Activated T-cell treated with anti-CD3 and anti-CD28 coated beads, Interleukin-2, amount 50 U/mL, for 4 hours (primary cell): ENCODE measurements around the gene CD47. TPM values are rescaled to one million over a fixed set of nuclear protein-coding genes. Genes with fewer than 3 reads are reported as not detected.

ENCODE experiments used
- ATAC-seq, 2 donors: fragments of 200-7000 bp; cut with Tn5 transposase; one replicate each; pipeline ENCODE4 v1.10.0; 2021
- DNase-seq: peaks from one replicate; pipeline ENCODE4 v3.0.0-alpha.2; 2020
- H3K27me3 Mint-ChIP-seq: one replicate; pipeline ENCODE4 v1.8.0; 2021; ENCODE audit warnings: low read depth, mixed read lengths
- H3K36me3 Mint-ChIP-seq: one replicate; pipeline ENCODE4 v1.8.0; 2022; ENCODE audit warnings: mixed read lengths; ENCODE audit not compliant: insufficient read depth
- H3K4me1 Mint-ChIP-seq: one replicate; pipeline ENCODE4 v1.8.0; 2021; ENCODE audit warnings: low read depth, mixed read lengths
- H3K4me3 Mint-ChIP-seq: one replicate; pipeline ENCODE4 v1.8.0; 2021; ENCODE audit warnings: mild to moderate bottlenecking, moderate library complexity, mixed read lengths
- H3K9me3 Mint-ChIP-seq: one replicate; pipeline ENCODE4 v1.8.0; 2021; ENCODE audit warnings: mixed read lengths
- total RNA-seq, 3 donors: library from RNA; stranded (reverse); gene quantifications; one replicate each; pipeline ENCODE4 v1.2.1, GENCODE V29; 2021

CD47 gene
- 100 to 1,000 TPM; 112 to 126 (median 115) TPM for total RNA-seq

DNA sequence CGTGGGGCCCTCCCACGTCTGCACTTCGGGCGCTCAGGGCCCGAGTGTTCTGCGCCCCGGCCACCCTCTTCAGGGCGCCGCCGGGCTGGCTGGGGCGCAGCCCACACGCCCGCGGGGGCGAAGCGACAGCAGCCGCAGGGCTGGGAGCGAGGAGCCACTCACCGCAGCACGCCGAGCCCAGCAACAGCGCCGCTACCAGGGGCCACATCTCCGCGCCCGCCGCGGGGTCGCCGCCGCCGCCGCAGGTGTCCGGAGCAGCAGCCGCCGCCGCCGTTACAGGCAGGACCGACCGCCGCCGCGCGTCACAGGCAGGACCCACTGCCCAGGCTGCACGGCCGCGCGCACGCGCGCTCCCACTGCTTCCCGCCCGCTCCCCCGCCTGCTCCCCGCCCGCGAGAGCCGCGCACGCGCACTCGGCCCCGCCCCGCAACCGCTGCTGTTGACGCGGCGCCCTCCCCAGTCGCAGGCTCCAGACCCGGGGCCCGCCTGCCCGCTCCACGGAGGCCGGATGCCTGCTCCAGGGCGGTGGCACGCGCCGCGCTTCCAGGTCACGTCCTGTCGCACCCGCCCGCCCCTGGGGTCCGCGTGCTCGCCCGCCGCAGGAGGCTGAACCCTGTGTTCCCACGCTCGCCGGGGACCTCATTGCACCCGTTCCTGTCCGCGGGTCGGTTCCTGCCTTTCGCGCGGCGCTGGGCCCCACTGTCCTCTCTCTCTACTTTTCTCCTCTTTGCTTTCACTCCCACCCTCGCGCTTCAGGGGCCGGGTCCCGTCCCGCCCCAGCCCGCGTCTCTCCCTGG, at the start of gene CD47:
Gene CD47, minus strand, starts transcription at position 331 of the 797 bp plus-strand sequence. Its CDS starts 123 bp downstream, at position 208.
- Mint-ChIP-seq H3K4me3 (peak within 1 kb of the TSS; percentile 90), H3K36me3 (no peaks in the 10 kb centered on the region), H3K9me3 (peaks cover 3% of the 10 kb centered on the region), H3K4me1 (peaks cover 29% of the 10 kb centered on the region), H3K27me3 (no peaks in the 10 kb centered on the region)
- DNase-seq: peak; percentile 97
- peak; percentile 70 to 71 for ATAC-seq

DNA sequence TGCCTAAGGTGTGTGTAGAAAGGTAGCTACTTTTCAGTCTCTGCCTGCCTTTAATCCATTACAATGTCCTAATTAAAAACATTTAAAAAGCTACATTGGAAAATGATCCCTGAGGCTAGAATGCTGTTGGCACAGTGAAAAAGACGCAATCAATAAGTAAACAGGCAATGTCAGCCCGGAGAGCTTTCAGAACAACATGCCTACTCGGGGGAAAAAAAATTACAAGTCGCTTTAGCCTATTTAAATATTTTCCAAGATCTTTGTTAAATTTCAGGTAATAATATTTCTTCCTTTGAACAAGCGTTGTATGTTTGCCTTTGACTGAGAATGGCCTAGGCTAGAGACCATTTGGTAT, 46.6 kb upstream of the CD47 start:
- Mint-ChIP-seq H3K9me3 (no peaks in the 10 kb centered on the region), H3K27me3 (no peaks in the 10 kb centered on the region), H3K36me3 (peaks cover 61% of the 10 kb centered on the region), H3K4me1 (peaks cover 60% of the 10 kb centered on the region), H3K4me3 (no peak overlapping the region)
- no peak for DNase-seq
- no peak for ATAC-seq

DNA sequence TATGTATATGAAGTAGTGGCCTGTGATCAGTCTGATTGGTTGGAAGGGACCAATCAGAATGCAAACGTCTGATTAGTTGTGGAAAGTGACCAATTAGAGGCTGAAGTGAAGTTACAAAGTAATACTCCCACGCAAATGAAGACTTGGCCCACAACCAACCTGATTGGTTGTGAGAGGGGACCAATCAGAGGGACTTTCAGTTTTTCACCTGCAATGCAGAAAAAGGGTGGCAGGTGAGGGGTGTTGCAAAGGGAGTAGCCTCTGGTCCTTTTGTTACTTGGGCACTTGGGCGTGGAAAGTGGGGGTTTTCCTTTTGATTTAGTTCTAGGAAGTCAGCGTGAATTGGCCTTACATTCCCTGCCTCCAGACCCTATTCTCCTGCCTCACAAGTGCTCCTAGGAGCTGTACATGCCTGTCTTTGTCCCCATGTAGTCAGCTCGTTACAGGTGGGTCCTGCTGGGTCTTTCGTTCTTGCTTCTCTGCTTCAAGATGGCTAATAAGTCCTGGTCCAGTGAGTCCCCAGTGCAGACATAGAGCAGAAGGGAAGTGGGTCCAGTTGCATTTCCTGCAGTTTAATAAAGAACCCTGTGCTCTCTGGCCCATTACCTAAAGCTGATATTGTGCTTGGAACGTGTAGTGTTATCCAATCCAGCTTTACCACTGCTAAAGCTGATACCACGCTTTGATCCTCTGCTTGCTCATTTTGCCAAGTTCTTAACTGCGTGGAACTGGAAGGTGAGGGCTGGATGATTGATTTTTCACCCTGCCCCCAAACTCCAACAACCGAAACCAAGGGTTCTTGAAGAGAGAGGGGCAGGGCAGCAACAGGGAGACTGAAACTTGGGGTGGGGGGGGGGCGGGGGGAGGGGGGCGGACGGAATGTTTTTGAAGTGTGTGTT, 46.0 kb upstream of the CD47 start:
- no peaks in the 10 kb centered on the region for H3K9me3 Mint-ChIP-seq
- no peak overlapping the region for H3K4me3 Mint-ChIP-seq
- ATAC-seq (no peak), DNase-seq (no peak)
- H3K36me3 Mint-ChIP-seq: peaks cover 67% of the 10 kb centered on the region
- H3K4me1 Mint-ChIP-seq: peaks cover 64% of the 10 kb centered on the region
- H3K27me3 Mint-ChIP-seq: no peaks in the 10 kb centered on the region

DNA sequence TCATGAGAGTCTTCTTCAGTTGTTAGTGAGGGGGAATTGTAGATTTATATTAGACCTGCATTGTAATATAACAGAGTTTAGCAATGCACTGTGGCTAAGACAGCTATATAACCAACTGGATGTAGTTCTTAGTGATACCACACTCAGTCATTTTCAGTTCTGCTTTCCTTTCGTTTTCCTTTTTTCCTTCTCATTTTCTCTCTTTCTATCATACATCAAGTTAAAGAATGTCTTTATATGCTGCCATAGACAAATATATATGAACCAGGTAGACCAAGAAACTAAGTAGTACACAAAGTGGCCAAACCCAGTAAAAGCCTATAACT, 43.7 kb upstream of the CD47 start:
- Mint-ChIP-seq H3K4me3 (peak overlapping the region; percentile 57), H3K4me1 (peaks cover 83% of the 10 kb centered on the region), H3K27me3 (no peaks in the 10 kb centered on the region), H3K9me3 (no peaks in the 10 kb centered on the region), H3K36me3 (peaks cover 71% of the 10 kb centered on the region)
- ATAC-seq: peak; percentile 11 to 32
- no peak for DNase-seq

DNA sequence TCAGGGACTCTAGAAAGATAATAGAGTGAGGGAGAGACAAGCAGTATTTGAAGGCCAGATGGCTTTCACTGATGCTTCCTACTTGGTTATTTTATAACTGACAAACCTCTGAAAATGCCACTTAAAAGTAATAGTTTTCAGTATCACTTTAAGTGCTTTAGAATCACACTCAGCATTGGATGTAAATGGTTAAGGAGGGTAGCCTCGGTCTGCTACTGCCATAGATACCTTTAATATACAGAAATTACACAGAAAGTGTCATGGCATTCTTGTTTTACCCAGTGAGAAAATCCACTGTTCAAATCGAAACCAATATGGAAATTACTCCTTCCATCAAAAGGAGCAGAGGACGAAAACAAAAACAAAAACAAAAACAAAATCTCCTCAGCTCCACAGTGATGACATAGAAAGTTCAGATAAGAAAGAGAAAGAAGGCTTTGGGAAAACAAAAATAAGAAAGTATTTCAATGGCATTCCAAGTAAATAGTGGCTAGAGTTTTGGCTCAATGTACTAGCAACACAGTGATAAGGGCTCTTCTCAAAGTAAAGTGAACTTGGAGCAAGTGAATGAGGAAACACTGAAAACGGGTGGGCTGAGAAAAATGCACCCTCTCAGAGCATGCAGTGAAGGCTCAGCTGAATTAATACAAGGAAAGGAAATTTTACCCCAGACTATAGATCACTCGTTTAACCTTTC, 43.2 kb upstream of the CD47 start:
- H3K4me1 Mint-ChIP-seq: peaks cover 87% of the 10 kb centered on the region
- H3K4me3 Mint-ChIP-seq: peak overlapping the region; percentile 57
- no peaks in the 10 kb centered on the region for H3K27me3 Mint-ChIP-seq
- DNase-seq (no peak), ATAC-seq (peak; percentile 19 to 25)
- H3K36me3 Mint-ChIP-seq: peaks cover 73% of the 10 kb centered on the region
- H3K9me3 Mint-ChIP-seq: no peaks in the 10 kb centered on the region

DNA sequence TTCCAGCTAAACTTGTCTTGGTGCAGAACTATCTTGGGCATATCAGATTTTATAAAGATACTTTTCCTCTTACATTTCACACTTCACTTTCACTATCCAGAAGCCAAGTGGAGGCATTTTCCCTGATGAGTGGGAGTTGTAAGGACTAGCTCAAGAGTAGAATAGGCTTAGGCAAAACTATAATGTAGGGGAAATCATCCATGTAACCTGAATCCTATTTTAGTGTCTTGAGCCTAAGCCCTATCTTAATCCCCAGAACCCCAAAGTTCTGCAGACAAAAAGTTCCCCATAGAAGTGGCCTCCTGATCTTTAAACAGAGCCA, 42.2 kb upstream of the CD47 start:
- peak overlapping the region; percentile 67 for H3K4me3 Mint-ChIP-seq
- H3K36me3 Mint-ChIP-seq: peaks cover 78% of the 10 kb centered on the region
- H3K9me3 Mint-ChIP-seq: peaks cover 7% of the 10 kb centered on the region
- H3K27me3 Mint-ChIP-seq: no peaks in the 10 kb centered on the region
- no peak for DNase-seq
- H3K4me1 Mint-ChIP-seq: peaks cover 97% of the 10 kb centered on the region
- no peak for ATAC-seq

DNA sequence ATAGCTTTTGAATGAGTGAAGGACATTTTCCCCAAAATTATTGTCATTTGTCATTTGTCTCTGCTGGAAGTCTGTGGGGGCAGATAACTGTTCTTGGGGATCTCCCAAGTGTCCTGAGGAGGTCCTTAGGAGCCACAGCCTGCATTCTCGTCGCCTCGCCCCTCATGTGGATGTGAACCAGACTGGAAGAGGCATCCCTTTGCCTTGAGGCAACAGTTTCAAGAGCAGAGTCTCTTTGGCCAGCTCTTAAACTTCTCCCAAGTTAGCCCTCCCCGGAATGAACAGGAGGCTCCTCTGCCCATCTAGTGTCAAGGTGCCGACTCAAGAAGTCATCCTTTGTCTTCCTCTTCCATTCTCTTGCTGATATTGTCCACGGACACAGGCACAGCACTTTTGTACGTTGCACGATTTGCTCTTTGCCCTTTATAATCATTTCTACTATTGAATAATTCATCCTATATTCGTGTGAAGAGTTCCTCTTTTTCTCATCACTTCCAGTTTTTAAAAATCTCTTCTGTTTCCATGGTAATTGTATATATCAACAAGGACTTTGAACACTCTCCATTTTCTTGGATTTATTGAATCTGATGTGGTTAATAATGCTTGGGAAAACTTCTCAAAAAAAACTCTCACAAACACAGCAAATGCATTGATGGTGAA, 40.8 kb upstream of the CD47 start:
- peak in 1 of 2 donors; percentile 4 for ATAC-seq
- H3K4me3 Mint-ChIP-seq: peak overlapping the region; percentile 67
- peaks cover 11% of the 10 kb centered on the region for H3K9me3 Mint-ChIP-seq
- H3K27me3 Mint-ChIP-seq: no peaks in the 10 kb centered on the region
- no peak for DNase-seq
- H3K36me3 Mint-ChIP-seq: peaks cover 74% of the 10 kb centered on the region
- H3K4me1 Mint-ChIP-seq: peaks cover 93% of the 10 kb centered on the region

DNA sequence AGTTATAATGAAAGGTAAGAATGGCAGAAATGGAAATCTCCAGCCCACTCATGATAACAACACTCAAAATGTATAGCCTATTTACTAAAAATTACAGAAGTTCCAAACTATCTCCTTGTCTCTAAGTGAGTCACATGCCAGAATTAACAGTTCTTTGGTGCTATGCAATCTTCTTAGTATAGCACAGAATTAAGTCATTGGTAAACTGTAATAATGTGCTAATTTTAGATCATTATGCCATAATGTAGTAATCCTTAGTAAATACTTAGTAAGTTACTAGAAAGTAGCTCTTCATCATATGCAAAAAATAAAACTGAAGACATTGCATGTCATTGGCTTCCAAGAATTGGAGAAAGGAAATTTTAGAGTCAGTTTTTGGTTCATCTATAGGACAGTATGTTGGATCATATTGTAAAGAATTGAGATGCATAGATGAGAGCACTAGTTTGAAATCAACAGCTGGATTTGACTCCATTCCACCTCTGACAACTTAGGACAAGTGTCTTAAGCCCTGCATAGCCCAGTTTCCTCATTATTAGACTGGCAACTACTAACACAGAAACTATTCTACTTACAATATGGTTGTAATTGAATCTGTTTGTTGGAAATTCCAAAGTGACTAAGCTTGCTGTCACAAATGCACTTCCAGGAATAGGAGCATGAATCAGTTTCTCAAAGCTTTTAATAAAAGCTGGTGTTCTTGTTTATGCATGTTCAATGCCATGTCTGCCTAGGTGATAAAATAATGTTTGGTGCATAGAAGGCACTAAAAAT, 40.1 kb upstream of the CD47 start:
- no peaks in the 10 kb centered on the region for H3K27me3 Mint-ChIP-seq
- peaks cover 70% of the 10 kb centered on the region for H3K36me3 Mint-ChIP-seq
- peaks cover 91% of the 10 kb centered on the region for H3K4me1 Mint-ChIP-seq
- H3K4me3 Mint-ChIP-seq: peak overlapping the region; percentile 67
- H3K9me3 Mint-ChIP-seq: peaks cover 11% of the 10 kb centered on the region
- ATAC-seq (peak; percentile 59 to 67), DNase-seq (no peak)

DNA sequence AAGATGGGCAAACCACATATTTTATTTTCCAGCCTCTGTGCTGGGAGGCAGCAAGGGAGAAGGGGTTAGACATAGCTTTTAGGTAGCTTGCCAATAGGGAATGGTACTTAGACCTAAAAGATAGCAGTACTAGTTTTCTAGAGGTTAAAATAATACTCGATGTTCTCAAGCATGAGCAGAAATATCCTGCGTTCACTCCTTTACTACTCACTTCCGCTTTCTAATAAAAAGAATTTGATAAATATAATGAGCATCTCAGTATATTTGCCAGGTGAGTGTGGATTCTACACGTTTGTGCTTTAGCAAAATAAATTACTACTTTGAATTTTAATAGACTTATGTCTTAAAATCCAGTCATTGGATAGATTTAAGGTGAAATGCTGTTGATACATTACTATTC, 39.4 kb upstream of the CD47 start:
- no peak for ATAC-seq
- peaks cover 66% of the 10 kb centered on the region for H3K36me3 Mint-ChIP-seq
- DNase-seq: no peak
- no peaks in the 10 kb centered on the region for H3K27me3 Mint-ChIP-seq
- peaks cover 89% of the 10 kb centered on the region for H3K4me1 Mint-ChIP-seq
- peak overlapping the region; percentile 60 for H3K4me3 Mint-ChIP-seq
- peaks cover 11% of the 10 kb centered on the region for H3K9me3 Mint-ChIP-seq

DNA sequence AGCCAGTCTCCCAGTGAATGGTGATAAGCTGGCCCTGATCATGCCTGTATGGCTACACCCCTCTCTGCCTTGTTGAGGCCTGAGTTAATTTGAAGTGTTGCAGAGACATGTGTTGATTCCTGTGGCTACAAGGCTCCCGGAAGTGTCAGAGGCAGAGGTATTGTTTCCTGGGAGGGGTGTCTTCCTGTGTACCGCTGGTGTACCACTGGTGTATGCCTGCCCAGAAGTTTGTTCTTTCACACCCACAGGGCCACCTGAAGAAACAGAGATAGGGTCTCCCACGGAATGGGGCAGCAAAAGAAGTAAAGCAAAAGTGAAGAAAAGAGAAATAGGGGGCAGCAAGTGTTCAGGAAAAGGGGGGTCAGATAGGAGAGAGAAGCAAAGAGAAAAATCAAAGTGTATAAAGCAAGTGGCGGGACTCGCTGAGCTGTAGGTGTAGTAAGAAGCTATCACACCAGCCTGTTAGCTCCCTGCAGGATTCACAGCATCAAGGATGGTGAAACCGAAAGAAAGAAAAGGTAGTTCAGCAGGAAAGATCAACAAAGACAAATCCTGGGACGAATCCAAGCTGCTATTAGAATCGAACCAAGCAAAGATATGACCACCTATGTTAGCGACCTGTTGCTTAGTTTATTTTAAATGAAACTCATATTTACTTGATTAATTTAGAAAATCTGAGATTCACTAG, 36.6 kb upstream of the CD47 start:
- DNase-seq (peak; percentile 54), ATAC-seq (peak in 1 of 2 donors; percentile 4)
- peaks cover 46% of the 10 kb centered on the region for H3K36me3 Mint-ChIP-seq
- H3K27me3 Mint-ChIP-seq: no peaks in the 10 kb centered on the region
- peaks cover 87% of the 10 kb centered on the region for H3K4me1 Mint-ChIP-seq
- H3K4me3 Mint-ChIP-seq: peak overlapping the region; percentile 93
- H3K9me3 Mint-ChIP-seq: peaks cover 11% of the 10 kb centered on the region

DNA sequence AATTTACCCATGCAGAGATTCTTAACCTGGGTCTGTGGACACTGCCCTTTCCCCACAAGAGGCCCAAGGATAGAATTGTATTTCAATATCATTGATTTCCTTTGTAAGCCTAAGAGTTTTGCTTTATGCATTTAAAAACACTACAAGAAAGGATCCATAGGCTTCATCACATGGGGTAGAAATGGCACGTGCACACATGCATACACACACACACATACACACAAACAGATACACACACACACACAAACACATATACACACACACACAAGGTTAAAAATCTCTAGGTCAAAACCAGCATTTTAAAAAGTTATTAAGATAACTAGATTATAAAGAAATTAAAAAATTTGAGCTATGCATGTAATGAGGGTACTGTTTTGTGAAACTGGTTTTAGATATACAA, 35.5 kb upstream of the CD47 start:
- DNase-seq: no peak
- no peak for ATAC-seq
- Mint-ChIP-seq H3K36me3 (peaks cover 35% of the 10 kb centered on the region), H3K9me3 (peaks cover 11% of the 10 kb centered on the region), H3K4me3 (peak overlapping the region; percentile 95), H3K4me1 (peaks cover 84% of the 10 kb centered on the region), H3K27me3 (no peaks in the 10 kb centered on the region)

DNA sequence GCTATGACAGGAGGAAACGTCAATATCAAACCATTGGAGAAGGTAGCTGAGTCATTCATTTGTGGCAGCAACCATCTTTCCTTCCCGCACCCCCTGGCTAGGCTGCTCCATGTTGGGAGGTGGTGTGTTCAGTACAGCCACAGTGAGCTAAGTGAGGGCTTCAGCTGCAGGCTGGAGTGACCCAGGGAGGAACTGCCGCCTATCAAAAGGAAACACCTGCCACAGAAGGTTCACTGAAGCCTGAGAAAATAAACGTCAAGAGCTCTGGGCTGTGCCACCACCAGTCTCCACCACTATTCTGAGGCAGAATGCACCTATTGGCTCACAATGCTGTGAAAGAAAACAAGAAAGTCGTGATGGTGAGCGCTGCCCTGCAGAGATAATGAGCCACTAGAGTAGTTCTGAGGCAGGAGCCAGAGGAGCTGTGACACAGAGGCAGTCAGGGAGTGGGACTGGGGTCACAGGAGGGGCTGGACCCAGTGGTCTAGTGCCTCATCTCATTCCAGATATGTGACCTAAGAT, 34.8 kb upstream of the CD47 start:
- Mint-ChIP-seq H3K27me3 (no peaks in the 10 kb centered on the region), H3K9me3 (peaks cover 11% of the 10 kb centered on the region), H3K4me1 (peaks cover 81% of the 10 kb centered on the region), H3K4me3 (peak overlapping the region; percentile 95), H3K36me3 (peaks cover 33% of the 10 kb centered on the region)
- ATAC-seq (peak; percentile 36 to 49), DNase-seq (peak; percentile 57)

DNA sequence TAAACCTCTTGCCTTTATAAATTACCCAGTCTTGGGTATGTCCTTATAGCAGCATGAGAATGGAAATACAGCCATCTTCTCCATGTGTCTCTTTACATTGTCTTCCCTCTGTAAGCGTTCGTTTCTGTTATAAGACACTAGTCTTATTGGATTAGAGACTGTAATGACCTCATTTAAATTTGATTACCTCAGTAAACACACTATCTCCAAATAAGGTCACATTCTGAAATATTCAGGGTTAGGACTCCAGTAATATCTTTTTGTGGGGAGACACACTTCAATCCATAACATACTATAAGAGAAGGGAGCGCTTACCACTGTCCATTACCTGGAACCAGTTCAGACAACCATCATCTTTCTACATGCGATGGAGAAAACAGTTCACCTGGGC, 34.3 kb upstream of the CD47 start:
- DNase-seq: no peak
- H3K4me3 Mint-ChIP-seq: peak overlapping the region; percentile 95
- H3K9me3 Mint-ChIP-seq: peaks cover 11% of the 10 kb centered on the region
- H3K36me3 Mint-ChIP-seq: peaks cover 31% of the 10 kb centered on the region
- H3K27me3 Mint-ChIP-seq: no peaks in the 10 kb centered on the region
- peaks cover 77% of the 10 kb centered on the region for H3K4me1 Mint-ChIP-seq
- ATAC-seq: peak; percentile 2 to 3
